ENCODE results near the gene NCOR2.

- TF ChIP-seq YY1 (IDR thresholded peaks at IDR 0.05; ENCODE audit: insufficient read depth, insufficient read length) = no peak
- TF ChIP-seq ZNF274 (IDR thresholded peaks at IDR 0.05; ENCODE audit: low read depth, low read length) = no peak
- no peak for TF ChIP-seq SUZ12 (IDR thresholded peaks at IDR 0.05; ENCODE audit: extremely low read depth, insufficient read depth, insufficient read length)
Measured at GRCh38 chr12:124556074-124556466, 11.3 kb downstream of the NCOR2 start.
